HepG2 (cell line): ENCODE measurements around the gene CD83. TPM values are rescaled to one million over a fixed set of nuclear protein-coding genes. Genes with fewer than 3 reads are reported as not detected.

Source experiments
- ATAC-seq: fragments of 200-7000 bp; cut with Tn5 transposase; 3 replicates; pipeline ENCODE4 v1.9.1; 2020; ENCODE audit warnings: mild to moderate bottlenecking, moderate library complexity
- BruUV-seq: library from RNA; stranded (reverse); fragments of 400-500 nt; replicated peaks from 2 replicates; lab custom pipeline; 2021; lab: Mats Ljungman, UMichigan
- CTCF ChIA-PET: fragments of 300-600 bp; formaldehyde crosslinking; extraction: SDS; loops from one replicate; lab custom pipeline; 2021; ENCODE audit warnings: low total read pairs, inconsistent platforms, low intra/inter-chr PET ratio; lab: Yijun Ruan, JAX
- POLR2A ChIA-PET: fragments of 350-600 bp; sonication (Branson Sonifier 250); formaldehyde crosslinking; loops from one replicate; lab custom pipeline; 2020; ENCODE audit warnings: antibody characterized with exemption, inconsistent platforms; lab: Yijun Ruan, JAX
- DNase-seq: peaks from one replicate; pipeline ENCODE4 v3.0.0-alpha.2; 2015; ENCODE audit warnings: low spot score
- FAIRE-seq: peaks from 3 replicates; lab custom pipeline; 2011; peaks lifted over from hg19 to GRCh38; lab: Jason Lieb, UNC
- H2AFZ ChIP-seq: one replicate; pipeline ENCODE4 v1.6.1; 2011; ENCODE audit warnings: low read length, inconsistent platforms
- H3K27ac ChIP-seq: fragments of 300-600 bp; 3 replicates; pipeline ENCODE4 v1.8.0; 2011; ENCODE audit warnings: mixed run types, mild to moderate bottlenecking, mixed read lengths, low read length, inconsistent platforms; ENCODE audit not compliant: insufficient read depth; ENCODE audit errors: extremely low read length
- H3K27me3 ChIP-seq, 2 experiments: fragments of 200-600 bp in 1 of 2; 2 replicates in 1 of 2; 3 replicates in 1 of 2; pipeline versions ENCODE4 v1.6.0 to v1.8.0; 2011; ENCODE audit warnings: low read length in 2 of 2, mild to moderate bottlenecking in 2 of 2, moderate library complexity in 2 of 2, inconsistent platforms in 1 of 2; ENCODE audit not compliant: insufficient read depth in 2 of 2, control insufficient read depth in 1 of 2
- H3K36me3 ChIP-seq, 2 experiments: fragments of 200-600 bp in 1 of 2; replicated peaks in 1 of 2; 2 replicates in 1 of 2; 3 replicates in 1 of 2; pipeline versions ENCODE4 v1.5.1 to v1.8.0; 2011; ENCODE audit warnings: low read length in 2 of 2, inconsistent platforms in 1 of 2; ENCODE audit not compliant: insufficient read depth in 2 of 2, control insufficient read depth in 1 of 2
- H3K4me1 ChIP-seq: 2 replicates; pipeline ENCODE4 v1.5.1; 2012; ENCODE audit warnings: low read length, inconsistent platforms; ENCODE audit not compliant: insufficient read depth
- H3K4me2 ChIP-seq: 2 replicates; pipeline ENCODE4 v1.6.0; 2011; ENCODE audit warnings: low read depth, low read length, inconsistent platforms
- H3K4me3 ChIP-seq, 3 experiments: fragments of 200-600 bp in 1 of 3; sonication (generic), shearing (Covaris generic) in 1 of 3; replicated peaks in 1 of 3; 2 replicates each; pipeline ENCODE4 v1.5.1; 2011 to 2016; ENCODE audit warnings: low read length in 3 of 3, inconsistent platforms in 2 of 3, low read depth in 2 of 3, mild to moderate bottlenecking in 2 of 3, control low read depth in 1 of 3, mixed read lengths in 1 of 3; ENCODE audit not compliant: insufficient read depth in 1 of 3
- H3K79me2 ChIP-seq: one replicate; pipeline ENCODE4 v1.6.1; 2011; ENCODE audit warnings: low read length, inconsistent platforms; ENCODE audit not compliant: insufficient read depth
- H3K9ac ChIP-seq: 2 replicates; pipeline ENCODE4 v1.6.0; 2011; ENCODE audit warnings: mild to moderate bottlenecking, low read depth, low read length, inconsistent platforms; ENCODE audit not compliant: insufficient read depth
- H3K9me3 ChIP-seq: 2 replicates; pipeline ENCODE4 v1.5.1; 2012; ENCODE audit warnings: mild to moderate bottlenecking, low read length
- H4K20me1 ChIP-seq: 2 replicates; pipeline ENCODE4 v1.6.0; 2011; ENCODE audit warnings: inconsistent platforms, mild to moderate bottlenecking, low read length, moderate library complexity; ENCODE audit not compliant: insufficient read depth
- LBX2 ChIP-seq: sonication (generic); formaldehyde crosslinking; IDR thresholded peaks from 2 replicates; pipeline ENCODE4 v1.5.0; 2020; ENCODE audit warnings: missing genetic modification reagents, mild to moderate bottlenecking, borderline replicate concordance
- MED1 ChIP-seq: sonication (generic); formaldehyde crosslinking; IDR thresholded peaks from 2 replicates; pipeline ENCODE4 v1.4.0; 2020; ENCODE audit warnings: missing genetic modification reagents
- SALL2 ChIP-seq: sonication (generic); formaldehyde crosslinking; IDR thresholded peaks from 2 replicates; pipeline ENCODE4 v1.8.1; 2023; ENCODE audit warnings: mild to moderate bottlenecking, missing genetic modification reagents, inconsistent platforms
- ZBTB8A ChIP-seq: sonication (generic); formaldehyde crosslinking; IDR thresholded peaks from 2 replicates; pipeline ENCODE4 v1.4.0; 2020; ENCODE audit warnings: mild to moderate bottlenecking, low read depth, missing genetic modification reagents, borderline replicate concordance
- ZMAT5 ChIP-seq: sonication (generic); formaldehyde crosslinking; IDR thresholded peaks from 2 replicates; pipeline ENCODE4 v1.5.0; 2020; ENCODE audit warnings: mild to moderate bottlenecking, low read depth, missing genetic modification reagents, borderline replicate concordance
- ZNF18 ChIP-seq: sonication (generic); formaldehyde crosslinking; IDR thresholded peaks from 2 replicates; pipeline ENCODE4 v1.8.0; 2022; ENCODE audit warnings: mild to moderate bottlenecking, missing genetic modification reagents; ENCODE audit not compliant: insufficient replicate concordance
- ZNF790 ChIP-seq: sonication (generic); formaldehyde crosslinking; IDR thresholded peaks from 2 replicates; pipeline ENCODE4 v1.8.0; 2022; ENCODE audit warnings: missing genetic modification reagents, mild to moderate bottlenecking, borderline replicate concordance
- ZSCAN20 ChIP-seq: sonication (generic); formaldehyde crosslinking; IDR thresholded peaks from 2 replicates; pipeline ENCODE4 v1.4.0; 2020; ENCODE audit warnings: missing genetic modification reagents, mild to moderate bottlenecking, borderline replicate concordance
- WGBS: methylation state at CpG from one replicate; pipeline ENCODE4 v1.1.6; 2017; ENCODE audit warnings: low lambda C conversion rate; 5-methylcytosine and 5-hydroxymethylcytosine counted together
- in situ Hi-C: cut with HindIII; loops from 2 replicates; pipeline ENCODE4 v1.10.0; 2017; ENCODE audit warnings: low pct_unique_long_range_greater_than_20kb; ENCODE audit not compliant: extremely low pct_ligation_motif_present
- intact Hi-C: fragments of 100-400 bp; cut with micrococcal nuclease; formaldehyde crosslinking; loops from one replicate; pipeline ENCODE4 v1.10.0; 2022; ENCODE audit not compliant: unreplicated experiment
- polyA plus RNA-seq, 8 experiments: library from polyadenylated mRNA; depleted of rRNA in 3 of 8; stranded (reverse) in 7 of 8; unstranded in 1 of 8; fragments of >200 nt; fragmentation: Illumina TruSeq in 4 of 8; extraction: Trizol in 4 of 8; gene quantifications; 2 replicates each; pipeline versions ENCODE4 v1.2.1 to v1.2.3, GENCODE V29; 2011 to 2016; ENCODE audit warnings: low read depth in 4 of 8, missing spikeins in 1 of 8, mixed read lengths in 1 of 8; ENCODE audit not compliant: insufficient read depth in 1 of 8
- total RNA-seq, 5 experiments: library from RNA; depleted of rRNA; stranded (reverse); fragments of >200 nt; fragmentation: Illumina TruSeq; extraction: Trizol; gene quantifications; 2 replicates each; pipeline ENCODE4 v1.2.3, GENCODE V29; 2016; ENCODE audit warnings: low read depth in 1 of 5

The CD83 gene
- total and polyA plus RNA-seq, 2 of the 13 experiments (the other 11 are each of a cell fraction or from before 2014, with no cell fraction given): 0.46 to 2.3 TPM

GRCh38 chr6:14100966-14101365 lies 16.6 kb upstream of the CD83 start:
- H3K4me2 ChIP-seq: no peak overlapping the region
- POLR2A ChIA-PET: no interaction called here
- TF ChIP-seq ZSCAN20 (CRISPR knock-in tag): no peak
- TF ChIP-seq ZBTB8A (CRISPR knock-in tag): no peak
- no peak for TF ChIP-seq ZNF18 (CRISPR knock-in tag)
- TF ChIP-seq LBX2 (CRISPR knock-in tag): no peak
- no peak for TF ChIP-seq MED1
- no peak for TF ChIP-seq ZMAT5 (CRISPR knock-in tag)
- no peak for TF ChIP-seq ZNF790 (CRISPR knock-in tag)
- TF ChIP-seq SALL2: no peak

More at GRCh38 chr6:14100966-14101365, 16.6 kb upstream of the CD83 start:
- no peaks in the 10 kb centered on the region for H3K79me2 ChIP-seq
- no peak overlapping the region for H2AFZ ChIP-seq
- no TSS peak for BruUV-seq
- H3K27me3 ChIP-seq: no peaks in the 10 kb centered on the region; a peak in 1 of 5 replicates
- H3K9ac ChIP-seq: no peak overlapping the region
- H3K9me3 ChIP-seq: no peaks in the 10 kb centered on the region
- 14% methylated on average over 5 of the region's 5 CpGs for WGBS
- intact Hi-C loops (no loop called here), in situ Hi-C loops (no loop called here)
- DNase-seq (no peak), FAIRE-seq (no peak), ATAC-seq (no peak)
- H3K36me3 ChIP-seq: no peaks in the 10 kb centered on the region
- no peaks in the 10 kb centered on the region for H4K20me1 ChIP-seq
- no peak overlapping the region for H3K4me3 ChIP-seq
- H3K4me1 ChIP-seq: no peaks in the 10 kb centered on the region
- CTCF ChIA-PET: no interaction called here
- no peak overlapping the region for H3K27ac ChIP-seq
